HepG2 (cell line): ENCODE data around the gene RESP18. TPM values are rescaled to one million over a fixed set of nuclear protein-coding genes. Genes with fewer than 3 reads are reported as not detected.
A peak's percentile ranks its signal among the peaks of the same experiment; 100 is the strongest.

Experiments
- ELF1 ChIP-seq: sonication (generic); formaldehyde crosslinking; IDR thresholded peaks from 2 replicates; pipeline ENCODE4 v1.4.0; 2020; ENCODE audit warnings: missing genetic modification reagents
- EZH2 ChIP-seq: conservative IDR thresholded peaks from 2 replicates; pipeline ENCODE4 v1.6.1; 2012; ENCODE audit warnings: mild to moderate bottlenecking, low read depth, low read length, moderate library complexity
- IRF2 ChIP-seq: IDR thresholded peaks from 2 replicates; pipeline ENCODE4 v1.6.1; 2018; ENCODE audit warnings: missing genetic modification reagents, missing compliant biosample characterization
- MAFG ChIP-seq: sonication (generic); formaldehyde crosslinking; IDR thresholded peaks from 2 replicates; pipeline ENCODE4 v1.5.1; 2020; ENCODE audit warnings: mild to moderate bottlenecking, missing genetic modification reagents
- MAFK ChIP-seq, 2 experiments: IDR thresholded peaks in 1 of 2; conservative IDR thresholded peaks in 1 of 2; 2 replicates each; pipeline ENCODE4 v1.6.1; 2011; ENCODE audit warnings: improper control_type of control experiment in 2 of 2, low read length in 2 of 2
- MTA3 ChIP-seq: sonication (generic); formaldehyde crosslinking; IDR thresholded peaks from 2 replicates; pipeline ENCODE4 v1.4.0; 2020; ENCODE audit warnings: missing genetic modification reagents
- PAWR ChIP-seq: sonication (generic); formaldehyde crosslinking; IDR thresholded peaks from 2 replicates; pipeline ENCODE4 v1.4.0; 2020; ENCODE audit warnings: missing genetic modification reagents, mild to moderate bottlenecking, borderline replicate concordance
- RAD21 ChIP-seq: fragments of 450-650 bp; formaldehyde crosslinking; IDR thresholded peaks from 2 replicates; pipeline ENCODE4 v1.5.0; 2020; ENCODE audit warnings: mild to moderate bottlenecking
- SALL2 ChIP-seq: sonication (generic); formaldehyde crosslinking; IDR thresholded peaks from 2 replicates; pipeline ENCODE4 v1.8.1; 2023; ENCODE audit warnings: mild to moderate bottlenecking, missing genetic modification reagents, inconsistent platforms
- STAG1 ChIP-seq: sonication (generic); formaldehyde crosslinking; IDR thresholded peaks from 2 replicates; pipeline ENCODE4 v1.4.0; 2020; ENCODE audit warnings: missing genetic modification reagents
- TEAD3 ChIP-seq: optimal IDR thresholded peaks from 2 replicates; pipeline ENCODE3; 2016; ENCODE audit warnings: borderline replicate concordance
- ZBTB33 ChIP-seq: sonication (generic); formaldehyde crosslinking; IDR thresholded peaks from 2 replicates; pipeline ENCODE4 v1.4.0; 2020; ENCODE audit warnings: missing genetic modification reagents
- ZMYM4 ChIP-seq: sonication (generic); formaldehyde crosslinking; IDR thresholded peaks from 2 replicates; pipeline ENCODE4 v1.8.1; 2023; ENCODE audit warnings: mild to moderate bottlenecking, missing genetic modification reagents
- ZNF574 ChIP-seq: sonication (generic); formaldehyde crosslinking; IDR thresholded peaks from 2 replicates; pipeline ENCODE4 v1.4.0; 2020; ENCODE audit warnings: missing genetic modification reagents
- polyA plus RNA-seq, 8 experiments: library from polyadenylated mRNA; depleted of rRNA in 3 of 8; stranded (reverse) in 7 of 8; unstranded in 1 of 8; fragments of >200 nt; fragmentation: Illumina TruSeq in 4 of 8; extraction: Trizol in 4 of 8; gene quantifications; 2 replicates each; pipeline versions ENCODE4 v1.2.1 to v1.2.3, GENCODE V29; 2011 to 2016; ENCODE audit warnings: low read depth in 4 of 8, missing spikeins in 1 of 8, mixed read lengths in 1 of 8; ENCODE audit not compliant: insufficient read depth in 1 of 8
- total RNA-seq, 5 experiments: library from RNA; depleted of rRNA; stranded (reverse); fragments of >200 nt; fragmentation: Illumina TruSeq; extraction: Trizol; gene quantifications; 2 replicates each; pipeline ENCODE4 v1.2.3, GENCODE V29; 2016; ENCODE audit warnings: low read depth in 1 of 5
- TF ChIP-seq, protein P1 (sequence below): IDR thresholded peaks from 2 replicates; pipeline ENCODE4 v1.6.1; 2012; ENCODE audit warnings: low read length, improper control_type of control experiment
- TF ChIP-seq, protein P2 (sequence below): sonication (generic); formaldehyde crosslinking; IDR thresholded peaks from 2 replicates; pipeline ENCODE4 v1.5.1; 2020; ENCODE audit warnings: mild to moderate bottlenecking, moderate library complexity, missing genetic modification reagents
- TF ChIP-seq, protein P3 (sequence below): sonication (generic); formaldehyde crosslinking; IDR thresholded peaks from 2 replicates; pipeline ENCODE4 v1.5.0; 2020; ENCODE audit warnings: missing genetic modification reagents

Gene RESP18
- total and polyA plus RNA-seq, 2 of the 13 experiments (the other 11 are each of a cell fraction or from before 2014, with no cell fraction given): not detected

GRCh38 chr2:219352448-219353023 lies 20.0 kb upstream of the RESP18 start (continued):
- TF ChIP-seq, protein P1, sequence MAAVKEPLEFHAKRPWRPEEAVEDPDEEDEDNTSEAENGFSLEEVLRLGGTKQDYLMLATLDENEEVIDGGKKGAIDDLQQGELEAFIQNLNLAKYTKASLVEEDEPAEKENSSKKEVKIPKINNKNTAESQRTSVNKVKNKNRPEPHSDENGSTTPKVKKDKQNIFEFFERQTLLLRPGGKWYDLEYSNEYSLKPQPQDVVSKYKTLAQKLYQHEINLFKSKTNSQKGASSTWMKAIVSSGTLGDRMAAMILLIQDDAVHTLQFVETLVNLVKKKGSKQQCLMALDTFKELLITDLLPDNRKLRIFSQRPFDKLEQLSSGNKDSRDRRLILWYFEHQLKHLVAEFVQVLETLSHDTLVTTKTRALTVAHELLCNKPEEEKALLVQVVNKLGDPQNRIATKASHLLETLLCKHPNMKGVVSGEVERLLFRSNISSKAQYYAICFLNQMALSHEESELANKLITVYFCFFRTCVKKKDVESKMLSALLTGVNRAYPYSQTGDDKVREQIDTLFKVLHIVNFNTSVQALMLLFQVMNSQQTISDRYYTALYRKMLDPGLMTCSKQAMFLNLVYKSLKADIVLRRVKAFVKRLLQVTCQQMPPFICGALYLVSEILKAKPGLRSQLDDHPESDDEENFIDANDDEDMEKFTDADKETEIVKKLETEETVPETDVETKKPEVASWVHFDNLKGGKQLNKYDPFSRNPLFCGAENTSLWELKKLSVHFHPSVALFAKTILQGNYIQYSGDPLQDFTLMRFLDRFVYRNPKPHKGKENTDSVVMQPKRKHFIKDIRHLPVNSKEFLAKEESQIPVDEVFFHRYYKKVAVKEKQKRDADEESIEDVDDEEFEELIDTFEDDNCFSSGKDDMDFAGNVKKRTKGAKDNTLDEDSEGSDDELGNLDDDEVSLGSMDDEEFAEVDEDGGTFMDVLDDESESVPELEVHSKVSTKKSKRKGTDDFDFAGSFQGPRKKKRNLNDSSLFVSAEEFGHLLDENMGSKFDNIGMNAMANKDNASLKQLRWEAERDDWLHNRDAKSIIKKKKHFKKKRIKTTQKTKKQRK: no peak
- TF ChIP-seq, protein P2, sequence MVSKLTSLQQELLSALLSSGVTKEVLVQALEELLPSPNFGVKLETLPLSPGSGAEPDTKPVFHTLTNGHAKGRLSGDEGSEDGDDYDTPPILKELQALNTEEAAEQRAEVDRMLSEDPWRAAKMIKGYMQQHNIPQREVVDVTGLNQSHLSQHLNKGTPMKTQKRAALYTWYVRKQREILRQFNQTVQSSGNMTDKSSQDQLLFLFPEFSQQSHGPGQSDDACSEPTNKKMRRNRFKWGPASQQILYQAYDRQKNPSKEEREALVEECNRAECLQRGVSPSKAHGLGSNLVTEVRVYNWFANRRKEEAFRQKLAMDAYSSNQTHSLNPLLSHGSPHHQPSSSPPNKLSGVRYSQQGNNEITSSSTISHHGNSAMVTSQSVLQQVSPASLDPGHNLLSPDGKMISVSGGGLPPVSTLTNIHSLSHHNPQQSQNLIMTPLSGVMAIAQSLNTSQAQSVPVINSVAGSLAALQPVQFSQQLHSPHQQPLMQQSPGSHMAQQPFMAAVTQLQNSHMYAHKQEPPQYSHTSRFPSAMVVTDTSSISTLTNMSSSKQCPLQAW (CRISPR knock-in tag): 0 out of 2 replicates have a peak, but pooled peaks have one; percentile 31
- TF ChIP-seq SALL2 (CRISPR knock-in tag): 0 out of 2 replicates have a peak, but pooled peaks have one; percentile 29
- TF ChIP-seq ZMYM4 (CRISPR knock-in tag): no peak
- TF ChIP-seq MAFK (conservative IDR thresholded peaks at IDR 0.05 in 1 of 2, IDR thresholded peaks at IDR 0.05 in 1 of 2; ENCODE audit: low read length in 2 of 2): peak; percentile 99 to 100
- no peak for TF ChIP-seq TEAD3
- no peak for TF ChIP-seq PAWR (CRISPR knock-in tag)
- TF ChIP-seq ZNF574 (CRISPR knock-in tag): peak; percentile 55
- TF ChIP-seq, protein P3, sequence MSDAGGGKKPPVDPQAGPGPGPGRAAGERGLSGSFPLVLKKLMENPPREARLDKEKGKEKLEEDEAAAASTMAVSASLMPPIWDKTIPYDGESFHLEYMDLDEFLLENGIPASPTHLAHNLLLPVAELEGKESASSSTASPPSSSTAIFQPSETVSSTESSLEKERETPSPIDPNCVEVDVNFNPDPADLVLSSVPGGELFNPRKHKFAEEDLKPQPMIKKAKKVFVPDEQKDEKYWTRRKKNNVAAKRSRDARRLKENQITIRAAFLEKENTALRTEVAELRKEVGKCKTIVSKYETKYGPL: no peak
- TF ChIP-seq MTA3 (CRISPR knock-in tag): no peak
- peak; percentile 70 for TF ChIP-seq STAG1 (CRISPR knock-in tag)
- TF ChIP-seq ZBTB33 (CRISPR knock-in tag): no peak
- TF ChIP-seq MAFG: peak; percentile 83
- 0 out of 2 replicates have a peak, but pooled peaks have one; percentile 32 for TF ChIP-seq RAD21 (CRISPR knock-in tag)
- TF ChIP-seq EZH2: peak; percentile 42; the same call in 1 of the 2 replicates
- no peak for TF ChIP-seq IRF2 (CRISPR knock-in tag)
- TF ChIP-seq ELF1: no peak
